Fibroblast of skin of right quadriceps (primary cell): ENCODE data around the gene KDM2A.

ENCODE experiments used
- DNase-seq: peaks from one replicate; pipeline ENCODE4 v3.0.0-alpha.2; 2013

Gene KDM2A

GRCh38 chr11:67239783-67240575, 120.9 kb downstream of the KDM2A start:
- peak; percentile 98 for DNase-seq

GRCh38 chr11:67240576-67241389, 121.7 kb downstream of the KDM2A start:
- peak; percentile 76 for DNase-seq

- no peak for DNase-seq
These were observed 123.5 kb downstream of the KDM2A start for GRCh38 chr11:67242548-67242947.

GRCh38 chr11:67243051-67243450, 124.0 kb downstream of the KDM2A start:
- no peak for DNase-seq

- DNase-seq, result no peak
These were observed 126.0 kb downstream of the KDM2A start for GRCh38 chr11:67245046-67245445.

- DNase-seq, result no peak
These were observed 129.0 kb downstream of the KDM2A start for GRCh38 chr11:67247946-67248550.

GRCh38 chr11:67248653-67249052, 129.6 kb downstream of the KDM2A start:
- DNase-seq, result no peak

- no peak for DNase-seq
These were observed 131.3 kb downstream of the KDM2A start for GRCh38 chr11:67250059-67251043.

- no peak for DNase-seq
These were observed 132.8 kb downstream of the KDM2A start for GRCh38 chr11:67251841-67252240.

GRCh38 chr11:67252831-67253239, 133.8 kb downstream of the KDM2A start:
- no peak for DNase-seq

GRCh38 chr11:67253872-67254624, 135.0 kb downstream of the KDM2A start:
- DNase-seq, result no peak

- no peak for DNase-seq
These were observed 135.7 kb downstream of the KDM2A start for GRCh38 chr11:67254798-67255197.

- DNase-seq, result no peak
These were observed 136.3 kb downstream of the KDM2A start for GRCh38 chr11:67255353-67255752.

- DNase-seq, result no peak
These were observed 136.8 kb downstream of the KDM2A start for GRCh38 chr11:67255864-67256263.

- no peak for DNase-seq
These were observed 137.5 kb downstream of the KDM2A start for GRCh38 chr11:67256477-67257135.

- DNase-seq, result no peak
These were observed 141.3 kb downstream of the KDM2A start for GRCh38 chr11:67260406-67260805.

GRCh38 chr11:67260885-67261639, 142.0 kb downstream of the KDM2A start:
- DNase-seq, result peak; percentile 55

GRCh38 chr11:67261640-67261945, 142.5 kb downstream of the KDM2A start:
- no peak for DNase-seq

- DNase-seq, result no peak
These were observed 143.1 kb downstream of the KDM2A start for GRCh38 chr11:67261946-67262681.
